OCI-LY7 (cell line): ENCODE data around the gene SHLD1.

Experiments
- CTCF ChIP-seq: fragments of 200-600 bp; sonication (generic); conservative IDR thresholded peaks from 2 replicates; pipeline ENCODE4 v1.5.1; 2014; ENCODE audit warnings: mild to moderate bottlenecking, antibody characterized with exemption, low read length, moderate library complexity, mixed read lengths
- EZH2phosphoT487 ChIP-seq: fragments of 200-600 bp; sonication (generic); IDR thresholded peaks from 2 replicates; pipeline ENCODE4 v1.6.1; 2018; ENCODE audit warnings: low read depth, borderline replicate concordance, mild to moderate bottlenecking, mixed run types, antibody characterized with exemption, low read length, moderate library complexity, mixed read lengths

DNA sequence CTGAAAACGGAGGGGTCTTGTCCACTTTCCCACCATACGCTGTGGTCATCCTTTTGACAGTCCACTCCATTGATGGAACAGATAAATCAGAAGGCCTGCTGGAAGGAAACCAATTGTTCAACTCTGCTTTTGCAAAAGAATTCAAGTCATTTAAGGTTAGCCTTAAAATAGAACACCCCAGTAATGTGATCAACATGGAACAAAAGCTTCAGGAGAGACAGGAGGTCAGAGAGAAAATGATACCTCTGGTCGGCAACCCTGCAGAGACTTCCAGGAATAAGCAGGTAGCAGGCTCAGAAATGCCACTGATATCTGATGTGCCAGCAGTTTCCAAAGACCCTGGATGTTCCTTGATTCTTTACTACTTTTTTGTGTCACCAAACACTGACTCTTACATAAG is 39.6 kb upstream of the SHLD1 start:
- TF ChIP-seq CTCF (no peak), EZH2phosphoT487 (no peak)
